ENCODE measurements around the gene ZNF467.

The ZNF467 gene

DNA sequence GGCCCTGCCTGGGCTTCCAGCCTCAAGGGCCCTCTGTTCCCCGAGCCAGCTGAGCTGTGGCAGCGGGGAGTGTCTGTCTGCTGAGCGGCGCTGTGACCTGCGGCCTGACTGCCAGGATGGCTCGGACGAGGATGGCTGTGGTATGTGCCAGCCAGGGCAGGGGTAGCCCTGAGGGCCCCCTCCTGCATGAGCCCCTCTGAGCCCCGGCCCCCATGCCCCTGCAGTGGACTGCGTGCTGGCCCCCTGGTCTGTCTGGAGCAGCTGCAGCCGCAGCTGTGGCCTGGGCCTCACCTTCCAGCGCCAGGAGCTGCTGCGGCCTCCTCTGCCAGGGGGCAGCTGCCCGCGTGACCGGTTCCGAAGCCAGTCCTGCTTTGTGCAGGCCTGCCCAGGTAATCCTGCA lies 28.4 kb upstream of the ZNF467 start:
- H3K4me3 ChIP-seq (ENCODE audit: low read depth, low read length): no peak overlapping the region
- no peak for DNase-seq (ENCODE audit: low read depth, low spot score)
- ChIA-PET CTCF (no interaction called here), POLR2A (no interaction called here)
- TF ChIP-seq, protein P1, sequence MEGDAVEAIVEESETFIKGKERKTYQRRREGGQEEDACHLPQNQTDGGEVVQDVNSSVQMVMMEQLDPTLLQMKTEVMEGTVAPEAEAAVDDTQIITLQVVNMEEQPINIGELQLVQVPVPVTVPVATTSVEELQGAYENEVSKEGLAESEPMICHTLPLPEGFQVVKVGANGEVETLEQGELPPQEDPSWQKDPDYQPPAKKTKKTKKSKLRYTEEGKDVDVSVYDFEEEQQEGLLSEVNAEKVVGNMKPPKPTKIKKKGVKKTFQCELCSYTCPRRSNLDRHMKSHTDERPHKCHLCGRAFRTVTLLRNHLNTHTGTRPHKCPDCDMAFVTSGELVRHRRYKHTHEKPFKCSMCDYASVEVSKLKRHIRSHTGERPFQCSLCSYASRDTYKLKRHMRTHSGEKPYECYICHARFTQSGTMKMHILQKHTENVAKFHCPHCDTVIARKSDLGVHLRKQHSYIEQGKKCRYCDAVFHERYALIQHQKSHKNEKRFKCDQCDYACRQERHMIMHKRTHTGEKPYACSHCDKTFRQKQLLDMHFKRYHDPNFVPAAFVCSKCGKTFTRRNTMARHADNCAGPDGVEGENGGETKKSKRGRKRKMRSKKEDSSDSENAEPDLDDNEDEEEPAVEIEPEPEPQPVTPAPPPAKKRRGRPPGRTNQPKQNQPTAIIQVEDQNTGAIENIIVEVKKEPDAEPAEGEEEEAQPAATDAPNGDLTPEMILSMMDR (IDR thresholded peaks at IDR 0.05; ENCODE audit: insufficient read depth, low read length, missing control alignments): no peak

DNA sequence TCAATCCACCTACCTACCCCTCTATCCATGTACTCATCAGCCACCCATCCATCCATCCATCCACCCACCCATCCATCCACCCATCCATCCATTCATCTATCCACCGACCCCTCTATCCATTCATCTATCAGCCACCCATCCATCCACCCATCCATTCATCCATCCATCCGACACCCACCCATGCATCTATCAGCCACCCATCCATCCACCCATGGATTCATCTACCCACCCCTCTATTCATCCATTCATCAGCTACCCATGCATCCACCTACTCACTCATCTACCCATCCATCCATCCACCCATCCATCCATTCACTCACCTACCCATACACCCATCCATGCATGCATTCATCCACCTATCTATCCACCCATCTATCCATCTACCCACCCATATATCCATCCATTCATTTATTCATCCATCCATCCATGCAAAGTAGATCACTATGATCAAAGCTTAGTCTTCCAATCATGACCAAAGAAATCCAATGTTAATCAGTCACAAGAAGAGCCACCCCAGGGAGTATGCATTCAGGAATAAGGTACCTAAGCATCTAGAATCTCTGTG lies 27.7 kb upstream of the ZNF467 start:
- no peak for DNase-seq (ENCODE audit: low read depth, low spot score)
- ChIA-PET CTCF (no interaction called here), POLR2A (no interaction called here)
- no peak overlapping the region for H3K4me3 ChIP-seq (ENCODE audit: low read depth, low read length)
- TF ChIP-seq, protein P1 (IDR thresholded peaks at IDR 0.05; ENCODE audit: insufficient read depth, low read length, missing control alignments): no peak

DNA sequence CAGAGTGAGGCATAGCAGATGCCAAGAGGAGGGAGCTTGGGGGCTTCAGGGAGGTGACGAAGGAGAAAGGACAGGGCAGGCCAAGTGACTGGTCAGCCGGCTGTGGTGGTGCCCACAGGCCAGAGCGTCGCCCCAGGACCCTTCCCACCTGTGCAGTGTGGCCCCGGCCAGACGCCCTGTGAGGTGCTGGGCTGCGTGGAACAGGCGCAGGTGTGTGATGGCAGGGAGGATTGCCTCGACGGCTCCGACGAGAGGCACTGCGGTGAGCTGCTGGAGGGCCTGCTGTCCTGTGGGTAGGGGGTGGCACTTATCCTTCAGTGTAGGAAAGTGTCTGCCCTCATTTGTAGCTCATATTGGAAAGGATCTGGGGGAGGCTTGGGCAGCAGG lies 26.8 kb upstream of the ZNF467 start:
- no peak overlapping the region for H3K4me3 ChIP-seq (ENCODE audit: low read depth, low read length)
- DNase-seq (ENCODE audit: low read depth, low spot score): no peak
- CTCF ChIA-PET: interaction anchor here (1.7 kb wide), 1 partner anchor 8 kb away, joined by 5 read pairs; no protein-coding TSS in a partner anchor
- POLR2A ChIA-PET: no interaction called here
- TF ChIP-seq, protein P1 (IDR thresholded peaks at IDR 0.05; ENCODE audit: insufficient read depth, low read length, missing control alignments): no peak

DNA sequence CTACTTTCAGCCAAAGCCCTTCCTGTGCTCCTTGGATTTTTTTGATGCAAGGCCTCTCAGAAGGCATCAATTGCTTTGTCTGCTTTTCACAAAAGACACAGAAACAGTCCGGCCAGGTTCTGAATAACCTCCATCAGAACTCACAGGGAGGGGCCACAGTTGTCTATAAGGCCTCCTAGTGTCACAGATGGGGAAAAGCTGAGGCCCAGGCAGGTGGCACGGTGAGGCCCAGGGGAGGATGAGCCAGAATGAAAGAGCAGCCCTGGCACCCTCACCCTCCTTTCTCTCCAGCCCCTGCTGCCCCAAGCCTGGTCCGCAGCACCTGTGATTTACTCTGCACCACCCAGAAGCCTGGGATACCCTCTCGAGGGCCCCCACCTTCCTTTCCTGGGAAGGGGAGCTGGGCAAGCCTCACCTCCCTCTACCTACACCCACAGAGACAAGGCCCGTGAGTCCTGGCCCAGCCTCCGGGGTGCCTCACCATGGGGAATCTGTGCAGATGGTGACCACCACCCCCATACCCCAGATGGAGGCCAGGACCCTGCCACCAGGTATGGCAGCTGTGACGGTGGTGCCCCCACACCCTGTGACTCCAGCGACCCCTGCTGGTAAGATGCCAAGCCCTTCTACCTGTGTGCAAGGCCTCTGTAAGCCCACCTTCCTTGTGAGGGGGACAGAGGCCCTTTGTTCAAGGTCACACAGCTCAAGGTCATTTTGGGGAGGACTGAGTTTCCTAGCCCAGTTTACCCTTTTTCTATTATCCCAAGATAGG lies 26.2 kb upstream of the ZNF467 start:
- TF ChIP-seq, protein P1 (IDR thresholded peaks at IDR 0.05; ENCODE audit: insufficient read depth, low read length, missing control alignments): no peak
- ChIA-PET CTCF (interaction anchor here (0.7 to 1.7 kb wide), 2 partner anchors 8 to 9 kb away, joined by 3 to 5 read pairs; no protein-coding TSS in a partner anchor), POLR2A (no interaction called here)
- no peak overlapping the region for H3K4me3 ChIP-seq (ENCODE audit: low read depth, low read length)
- DNase-seq (ENCODE audit: low read depth, low spot score): no peak

DNA sequence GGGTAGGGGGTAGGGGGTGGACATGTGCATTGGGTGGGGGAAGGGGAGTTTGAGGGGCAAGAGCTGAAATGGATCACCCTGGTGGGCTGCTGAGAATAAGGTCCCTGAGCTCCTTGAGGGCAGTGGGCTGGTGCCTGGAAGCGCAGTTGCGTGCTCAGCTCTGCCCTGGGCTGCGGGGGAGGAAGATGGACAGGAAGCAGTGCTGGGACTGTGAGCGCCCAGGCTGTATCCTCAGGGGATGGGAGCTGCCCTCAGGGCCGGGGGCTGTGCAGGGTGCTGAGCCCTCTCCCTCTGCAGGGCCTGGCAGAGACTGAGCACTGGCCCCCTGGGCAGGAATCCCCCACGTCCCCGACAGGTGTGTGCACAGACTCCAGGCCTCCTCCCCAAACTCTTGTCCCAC lies 24.4 kb upstream of the ZNF467 start:
- H3K4me3 ChIP-seq (ENCODE audit: low read depth, low read length): no peak overlapping the region
- TF ChIP-seq, protein P1 (IDR thresholded peaks at IDR 0.05; ENCODE audit: insufficient read depth, low read length, missing control alignments): no peak
- ChIA-PET CTCF (interaction anchor here (1.2 kb wide), 1 partner anchor 10 kb away, joined by 4 read pairs; no protein-coding TSS in a partner anchor), POLR2A (no interaction called here)
- no peak for DNase-seq (ENCODE audit: low read depth, low spot score)

DNA sequence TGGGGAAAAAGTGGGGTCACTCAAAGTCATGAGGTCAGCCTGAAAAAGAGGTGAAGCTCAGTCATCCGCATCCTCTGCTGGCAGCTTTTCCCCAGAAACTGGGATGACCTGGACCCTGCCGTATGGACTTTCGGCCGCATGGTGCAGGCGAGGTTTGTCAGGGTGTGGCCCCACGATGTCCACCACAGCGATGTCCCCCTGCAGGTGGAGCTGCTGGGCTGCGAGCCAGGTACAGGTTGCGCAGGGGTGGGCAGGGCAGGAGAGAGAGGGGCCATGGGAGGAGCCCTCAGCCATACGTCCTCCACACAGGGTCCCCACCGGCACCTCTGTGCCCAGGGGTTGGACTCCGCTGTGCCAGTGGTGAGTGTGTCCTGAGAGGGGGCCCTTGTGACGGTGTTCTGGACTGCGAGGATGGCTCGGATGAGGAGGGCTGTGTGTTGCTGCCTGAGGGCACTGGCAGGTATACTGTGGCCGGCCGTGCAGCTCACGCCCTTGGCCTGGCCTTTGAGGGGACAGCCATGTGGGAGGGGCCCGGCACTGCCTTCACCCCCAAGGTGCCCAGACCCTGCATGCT lies 23.0 kb upstream of the ZNF467 start:
- TF ChIP-seq, protein P1 (IDR thresholded peaks at IDR 0.05; ENCODE audit: insufficient read depth, low read length, missing control alignments): no peak
- ChIA-PET CTCF (interaction anchor here (1.0 to 1.1 kb wide), 3 partner anchors 10 to 134 kb away, joined by 3 to 6 read pairs (median 3); no protein-coding TSS in a partner anchor), POLR2A (no interaction called here)
- DNase-seq (ENCODE audit: low read depth, low spot score): no peak
- H3K4me3 ChIP-seq (ENCODE audit: low read depth, low read length): no peak overlapping the region
